ENCODE data around the gene PKNOX2. TPM values are rescaled to one million over a fixed set of nuclear protein-coding genes. Genes with fewer than 3 reads are reported as not detected.

The PKNOX2 gene
- total RNA-seq, 4 donors from 2014 or later = 1.5 to 4.6 (median 2.8) TPM

GRCh38 chr11:125202977-125203376, 38.4 kb downstream of the PKNOX2 start:
- intact Hi-C loops (cut with DNase I; ENCODE audit: low total_unique reads) = no loop called here
- TF ChIP-seq CTCF (IDR thresholded peaks at IDR 0.05) = no peak
- no peak for TF ChIP-seq POLR2A (IDR thresholded peaks at IDR 0.05)
- DNase-seq (ENCODE audit: low spot score in 2 of 2) = no peak
- WGBS, 2 donors = 94 to 97% methylated on average over 8 of the region's 8 CpGs
- H3K4me3 ChIP-seq (ENCODE audit: low read depth, poor library complexity, severe bottlenecking) = no peak overlapping the region

- no peak for DNase-seq (ENCODE audit: low spot score in 2 of 2)
- TF ChIP-seq CTCF (IDR thresholded peaks at IDR 0.05) = no peak
- TF ChIP-seq POLR2A (IDR thresholded peaks at IDR 0.05) = no peak
- intact Hi-C loops (cut with DNase I; ENCODE audit: low total_unique reads) = no loop called here
- no peak overlapping the region for H3K4me3 ChIP-seq (ENCODE audit: low read depth, poor library complexity, severe bottlenecking)
- 62% methylated on average over 1 of the region's 1 CpG; no CpG with 5 or more reads in 1 of the 2 donors for WGBS, 2 donors
Observed at GRCh38 chr11:125207866-125208425, 43.4 kb downstream of the PKNOX2 start.

GRCh38 chr11:125210066-125210465, 45.5 kb downstream of the PKNOX2 start:
- no peak for TF ChIP-seq POLR2A (IDR thresholded peaks at IDR 0.05)
- TF ChIP-seq CTCF (IDR thresholded peaks at IDR 0.05) = no peak
- WGBS, 2 donors = 88 to 93% methylated on average over 3 of the region's 3 CpGs
- no peak overlapping the region for H3K4me3 ChIP-seq (ENCODE audit: low read depth, poor library complexity, severe bottlenecking)
- DNase-seq (ENCODE audit: low spot score in 2 of 2) = no peak
- intact Hi-C loops (cut with DNase I; ENCODE audit: low total_unique reads) = no loop called here

GRCh38 chr11:125211191-125211947, 46.8 kb downstream of the PKNOX2 start:
- H3K4me3 ChIP-seq (ENCODE audit: low read depth, poor library complexity, severe bottlenecking) = no peak overlapping the region
- DNase-seq (ENCODE audit: low spot score in 2 of 2) = no peak
- intact Hi-C loops (cut with DNase I; ENCODE audit: low total_unique reads) = no loop called here
- 58 to 67% methylated on average over 5 of the region's 5 CpGs for WGBS, 2 donors
- TF ChIP-seq POLR2A (IDR thresholded peaks at IDR 0.05) = no peak
- no peak for TF ChIP-seq CTCF (IDR thresholded peaks at IDR 0.05)

GRCh38 chr11:125211948-125212340, 47.4 kb downstream of the PKNOX2 start:
- intact Hi-C loops (cut with DNase I; ENCODE audit: low total_unique reads) = no loop called here
- no peak for TF ChIP-seq POLR2A (IDR thresholded peaks at IDR 0.05)
- no peak for TF ChIP-seq CTCF (IDR thresholded peaks at IDR 0.05)
- WGBS, 2 donors = 41 to 60% methylated on average over 4 of the region's 4 CpGs
- no peak for DNase-seq (ENCODE audit: low spot score in 2 of 2)
- H3K4me3 ChIP-seq (ENCODE audit: low read depth, poor library complexity, severe bottlenecking) = no peak overlapping the region

Measured in lower leg skin (tissue), 4 donors.